H1 (cell line): Measurements from ENCODE around the gene PDE6B. TPM values are rescaled to one million over a fixed set of nuclear protein-coding genes. Genes with fewer than 3 reads are reported as not detected.
A peak's percentile ranks its signal among the peaks of the same experiment; 100 is the strongest.

ENCODE experiments used
- CTCF ChIA-PET: fragments of 300-600 bp; sonication (Branson Sonifier 250); formaldehyde crosslinking; loops from one replicate; lab custom pipeline; 2021; ENCODE audit not compliant: partially characterized antibody; lab: Charles Lee
- POLR2A ChIA-PET: fragments of 300-600 bp; sonication (Branson Sonifier 250); formaldehyde crosslinking; loops from one replicate; lab custom pipeline; 2021; ENCODE audit warnings: inconsistent platforms; ENCODE audit not compliant: partially characterized antibody; lab: Charles Lee
- DNase-seq, 2 experiments: peaks; one replicate each; pipeline versions ENCODE4 v3.0.0 to v3.0.0-alpha.2; 2010 to 2022; ENCODE audit warnings: low spot score in 2 of 2, low read depth in 1 of 2, mixed read lengths in 1 of 2
- FAIRE-seq: peaks from 2 replicates; lab custom pipeline; 2011; peaks lifted over from hg19 to GRCh38; lab: Jason Lieb, UNC
- H2AFZ ChIP-seq: 2 replicates; pipeline ENCODE4 v1.8.1; 2012; ENCODE audit warnings: low read length, inconsistent platforms
- H2AK5ac ChIP-seq: 2 replicates; pipeline ENCODE4 v1.6.1; 2013; ENCODE audit warnings: low read depth, low read length
- H2BK120ac ChIP-seq: replicated peaks from 2 replicates; pipeline ENCODE3; 2013; ENCODE audit warnings: low read depth, low read length, inconsistent platforms
- H2BK12ac ChIP-seq: 2 replicates; pipeline ENCODE4 v1.6.1; 2013; ENCODE audit warnings: low read depth, low read length
- H2BK15ac ChIP-seq: 2 replicates; pipeline ENCODE4 v1.6.1; 2013; ENCODE audit warnings: low read length
- H2BK20ac ChIP-seq: 2 replicates; pipeline ENCODE4 v1.6.1; 2013; ENCODE audit warnings: low read length
- H2BK5ac ChIP-seq: 2 replicates; pipeline ENCODE4 v1.6.1; 2013; ENCODE audit warnings: low read depth, low read length
- H3K14ac ChIP-seq: 2 replicates; pipeline ENCODE4 v1.6.1; 2013; ENCODE audit warnings: inconsistent platforms; ENCODE audit not compliant: insufficient read length
- H3K18ac ChIP-seq: 2 replicates; pipeline ENCODE4 v1.6.1; 2013; ENCODE audit warnings: low read length; ENCODE audit errors: extremely low read depth
- H3K23ac ChIP-seq: 2 replicates; pipeline ENCODE4 v1.6.1; 2013; ENCODE audit warnings: inconsistent platforms; ENCODE audit not compliant: insufficient read length
- H3K23me2 ChIP-seq: 2 replicates; pipeline ENCODE4 v1.6.1; 2013; ENCODE audit warnings: low read depth, low read length
- H3K27ac ChIP-seq: 2 replicates; pipeline ENCODE4 v1.6.1; 2011; ENCODE audit warnings: low read depth, low read length, inconsistent platforms
- H3K27me3 ChIP-seq, 4 experiments: replicated peaks in 1 of 4; 1 replicate in 1 of 4; 2 replicates in 3 of 4; pipeline versions ENCODE4 v1.6.1 to v1.8.1; 2011 to 2013; ENCODE audit warnings: low read length in 3 of 4, mild to moderate bottlenecking in 3 of 4, inconsistent platforms in 2 of 4, mixed read lengths in 2 of 4, moderate library complexity in 1 of 4; ENCODE audit not compliant: control insufficient read depth in 3 of 4, insufficient read depth in 3 of 4; ENCODE audit errors: extremely low read depth in 1 of 4
- H3K36me3 ChIP-seq, 4 experiments: 2 replicates each; pipeline versions ENCODE4 v1.6.1 to v1.8.1; 2011 to 2013; ENCODE audit warnings: mild to moderate bottlenecking in 4 of 4, low read length in 3 of 4, moderate library complexity in 2 of 4, control low read depth in 1 of 4, inconsistent platforms in 1 of 4; ENCODE audit not compliant: insufficient read depth in 4 of 4, control insufficient read depth in 2 of 4
- H3K4ac ChIP-seq: replicated peaks from 2 replicates; pipeline ENCODE3; 2013; ENCODE audit warnings: low read length, low read depth, mixed read lengths, inconsistent platforms; ENCODE audit not compliant: insufficient read length
- H3K4me1 ChIP-seq, 4 experiments: replicated peaks in 1 of 4; 1 replicate in 1 of 4; 2 replicates in 3 of 4; pipeline versions ENCODE4 v1.6.1 to v1.8.1; 2011 to 2013; ENCODE audit warnings: low read length in 3 of 4, inconsistent platforms in 2 of 4, mixed read lengths in 1 of 4; ENCODE audit not compliant: insufficient read depth in 4 of 4, control insufficient read depth in 3 of 4
- H3K4me2 ChIP-seq, 2 experiments: 2 replicates each; pipeline versions ENCODE4 v1.6.1 to v1.8.1; 2011 to 2013; ENCODE audit warnings: low read depth in 2 of 2, low read length in 2 of 2, control low read depth in 1 of 2, inconsistent platforms in 1 of 2, mild to moderate bottlenecking in 1 of 2; ENCODE audit not compliant: insufficient read depth in 1 of 2
- H3K4me3 ChIP-seq, 4 experiments: fragments of 200-600, 300-600 bp in 1 of 4; sonication (generic), shearing (Covaris generic), sonication (Bioruptor Twin) in 1 of 4; 2 replicates each; pipeline versions ENCODE4 v1.5.1 to v1.8.1; 2011 to 2016; ENCODE audit warnings: low read length in 4 of 4, low read depth in 3 of 4, control low read depth in 2 of 4, inconsistent platforms in 2 of 4, mild to moderate bottlenecking in 2 of 4, mixed read lengths in 1 of 4, moderate library complexity in 1 of 4; ENCODE audit not compliant: insufficient read depth in 2 of 4; ENCODE audit errors: extremely low read depth in 1 of 4
- H3K56ac ChIP-seq: replicated peaks from 2 replicates; pipeline ENCODE3; 2013; ENCODE audit warnings: low read depth, mild to moderate bottlenecking, mixed read lengths, low read length, inconsistent platforms; ENCODE audit not compliant: insufficient read length
- H3K79me1 ChIP-seq: 2 replicates; pipeline ENCODE4 v1.6.1; 2013; ENCODE audit warnings: low read depth, low read length, control low read depth
- H3K79me2 ChIP-seq, 2 experiments: 2 replicates each; pipeline versions ENCODE4 v1.6.1 to v1.8.1; 2012 to 2013; ENCODE audit warnings: low read length in 2 of 2, mild to moderate bottlenecking in 2 of 2, inconsistent platforms in 1 of 2; ENCODE audit not compliant: insufficient read depth in 2 of 2, control insufficient read depth in 1 of 2
- H3K9ac ChIP-seq, 4 experiments: replicated peaks in 1 of 4; 1 replicate in 1 of 4; 2 replicates in 3 of 4; pipeline versions ENCODE4 v1.6.1 to v1.8.1; 2011 to 2013; ENCODE audit warnings: low read depth in 3 of 4, low read length in 3 of 4, control low read depth in 2 of 4, mild to moderate bottlenecking in 2 of 4, moderate library complexity in 2 of 4, inconsistent platforms in 1 of 4; ENCODE audit errors: extremely low read depth in 1 of 4
- H3K9me3 ChIP-seq, 2 experiments: 2 replicates each; pipeline versions ENCODE4 v1.6.1 to v1.8.1; 2012 to 2013; ENCODE audit warnings: mild to moderate bottlenecking in 2 of 2, moderate library complexity in 2 of 2, control low read depth in 1 of 2, inconsistent platforms in 1 of 2, low read depth in 1 of 2, low read length in 1 of 2, mixed read lengths in 1 of 2; ENCODE audit not compliant: insufficient read depth in 2 of 2
- H4K20me1 ChIP-seq, 2 experiments: replicated peaks in 1 of 2; 2 replicates each; pipeline versions ENCODE3 to v1.8.1; 2011 to 2013; ENCODE audit warnings: inconsistent platforms in 2 of 2, low read length in 2 of 2, mild to moderate bottlenecking in 1 of 2; ENCODE audit not compliant: insufficient read depth in 2 of 2, control insufficient read depth in 1 of 2
- H4K5ac ChIP-seq: 2 replicates; pipeline ENCODE4 v1.6.1; 2013; ENCODE audit warnings: low read length, low read depth, mixed read lengths, inconsistent platforms; ENCODE audit not compliant: insufficient read length
- H4K8ac ChIP-seq: 2 replicates; pipeline ENCODE4 v1.8.0; 2013; ENCODE audit warnings: mild to moderate bottlenecking, moderate library complexity, low read length, inconsistent platforms; ENCODE audit not compliant: insufficient read depth; ENCODE audit errors: extremely low read depth
- H4K91ac ChIP-seq: replicated peaks from 2 replicates; pipeline ENCODE3; 2013; ENCODE audit warnings: low read length, mixed read lengths, inconsistent platforms; ENCODE audit not compliant: insufficient read length
- CBX8 ChIP-seq: fragments of 300-800, 300-1000 bp; sonication (generic); IDR thresholded peaks from 2 replicates; pipeline ENCODE4 v1.7.1; 2016; ENCODE audit warnings: low read depth, low read length, borderline replicate concordance
- POLR2A ChIP-seq, 2 experiments: IDR thresholded peaks; 1 replicate in 1 of 2; 2 replicates in 1 of 2; pipeline ENCODE4 v1.6.1; 2011; ENCODE audit warnings: low read depth in 2 of 2, low read length in 2 of 2, mild to moderate bottlenecking in 2 of 2; ENCODE audit errors: control extremely low read depth in 1 of 2
- RAD21 ChIP-seq, 2 experiments: IDR thresholded peaks in 1 of 2; conservative IDR thresholded peaks in 1 of 2; 2 replicates each; pipeline ENCODE4 v1.6.1; 2011; ENCODE audit warnings: low read depth in 2 of 2, low read length in 2 of 2, improper control_type of control experiment in 1 of 2, inconsistent platforms in 1 of 2, mild to moderate bottlenecking in 1 of 2, moderate library complexity in 1 of 2
- SAP30 ChIP-seq: fragments of 300-600 bp; sonication (generic); IDR thresholded peaks from 2 replicates; pipeline ENCODE4 v1.7.1; 2012; ENCODE audit warnings: low read length, moderate library complexity, mild to moderate bottlenecking, inconsistent platforms; ENCODE audit not compliant: insufficient read depth, insufficient replicate concordance
- SRF ChIP-seq: IDR thresholded peaks from 2 replicates; pipeline ENCODE4 v1.6.1; 2011; ENCODE audit warnings: mild to moderate bottlenecking, low read depth, low read length, moderate library complexity
- WGBS, 2 experiments: shearing (Covaris generic) in 1 of 2; methylation state at CpG; one replicate each; pipeline versions ENCODE4 v1.1.6 to v1.1.7; 2013 to 2015; ENCODE audit warnings: low lambda C conversion rate in 2 of 2, mixed read lengths in 2 of 2, inconsistent platforms in 1 of 2, low coverage in 1 of 2, missing lambda C conversion rate in 1 of 2; ENCODE audit not compliant: insufficient replicate concordance in 2 of 2, insufficient coverage in 1 of 2, insufficient read length in 1 of 2; ENCODE audit errors: extremely low coverage in 1 of 2, missing lambda C conversion rate in 1 of 2; 5-methylcytosine and 5-hydroxymethylcytosine counted together
- polyA plus RNA-seq, 7 experiments: library from polyadenylated mRNA; depleted of rRNA in 3 of 7; stranded (reverse) in 5 of 7; unstranded in 2 of 7; fragments of >200 nt in 5 of 7; fragments of 200-250 nt in 2 of 7; gene quantifications; 1 replicate in 5 of 7; 2 replicates in 1 of 7; 4 replicates in 1 of 7; pipeline versions ENCODE4 v1.2.1 to v1.2.3, GENCODE V29; 2011 to 2013; ENCODE audit warnings: missing spikeins in 2 of 7, mixed read lengths in 2 of 7
- total RNA-seq: library from RNA; stranded (reverse); fragmentation: NEBNext Ultra II Directional; extraction: Animal tissue kit (Norgen Biotek cat#: 25700); gene quantifications from 2 replicates; pipeline ENCODE4 v1.2.1, GENCODE V29; 2021

Gene PDE6B
- total and polyA plus RNA-seq, 2 of the 8 experiments (the other 6 are each of a cell fraction or from before 2014, with no cell fraction given): 4.1 to 8.4 TPM

- no peak for FAIRE-seq
- Histone ChIP-seq H3K23ac (no peak overlapping the region), H3K79me1 (no peaks in the 10 kb centered on the region; the same call in 1 of the 2 replicates), H4K91ac (no peak overlapping the region), H2BK15ac (no peak overlapping the region), H3K4ac (no peak overlapping the region), H4K8ac (peak overlapping the region; percentile 14; the same call in 1 of the 2 replicates), H2AK5ac (no peak overlapping the region), H2BK20ac (no peak overlapping the region), H3K79me2 (no peaks in the 10 kb centered on the region), H3K9ac (no peak overlapping the region), H3K4me2 (no peak overlapping the region), H3K4me3 (no peak overlapping the region), H3K18ac (no peak overlapping the region), H3K36me3 (no peaks in the 10 kb centered on the region), H3K14ac (no peak overlapping the region), H3K27ac (no peak overlapping the region), H2BK12ac (no peak overlapping the region), H2BK5ac (no peak overlapping the region), H4K5ac (no peak overlapping the region), H2BK120ac (no peak overlapping the region), H2AFZ (no peak overlapping the region), H3K27me3 (peaks cover 0 to 2% (median 0%) of the 10 kb centered on the region in 4 experiments; a peak in 1 of 7 replicates), H3K23me2 (no peaks in the 10 kb centered on the region), H4K20me1 (peaks cover 0 to 3% of the 10 kb centered on the region in 2 experiments), H3K9me3 (no peaks in the 10 kb centered on the region), H3K4me1 (peaks cover 0 to 18% (median 8%) of the 10 kb centered on the region in 4 experiments; a peak in 5 of 7 replicates), H3K56ac (no peak overlapping the region)
- no peak for DNase-seq
- POLR2A ChIA-PET: interaction anchor here (0.9 kb wide), 1 partner anchor 30 kb away, joined by 3 read pairs; no protein-coding TSS in a partner anchor
- CTCF ChIA-PET: interaction anchor here (1.2 to 1.9 kb wide), 2 partner anchors 18 to 63 kb away, joined by 3 to 7 read pairs; no protein-coding TSS in a partner anchor
- 92% methylated on average over 22 of the region's 22 CpGs; no CpG with 5 or more reads in 1 of the 2 experiments for WGBS, 2 experiments
- TF ChIP-seq SRF: no peak
- no peak for TF ChIP-seq CBX8
- TF ChIP-seq POLR2A (IDR thresholded peaks at IDR 0.05; ENCODE audit: control extremely low read depth in 1 of 2, low read depth in 2 of 2, low read length in 2 of 2): no peak
- TF ChIP-seq RAD21 (IDR thresholded peaks at IDR 0.05 in 1 of 2, conservative IDR thresholded peaks at IDR 0.05 in 1 of 2; ENCODE audit: low read depth in 2 of 2, low read length in 2 of 2): no peak
- no peak for TF ChIP-seq SAP30
These were observed 3.9 kb upstream of the PDE6B start for GRCh38 chr4:621296-622070.
